SHP77 treated with DMSO at 0.1 percent for 48 hours (cell line): ENCODE results near the gene NOXA1.
"Not testable (repeated sequence)": the region's sequence is repeated elsewhere in the genome, so short reads cannot be mapped to it uniquely, and the experiment has no call there.

Experiments
- DNase-seq: peaks from one replicate; lab custom pipeline; 2025; lab: John Stamatoyannopoulos, UW

Gene NOXA1

DNA sequence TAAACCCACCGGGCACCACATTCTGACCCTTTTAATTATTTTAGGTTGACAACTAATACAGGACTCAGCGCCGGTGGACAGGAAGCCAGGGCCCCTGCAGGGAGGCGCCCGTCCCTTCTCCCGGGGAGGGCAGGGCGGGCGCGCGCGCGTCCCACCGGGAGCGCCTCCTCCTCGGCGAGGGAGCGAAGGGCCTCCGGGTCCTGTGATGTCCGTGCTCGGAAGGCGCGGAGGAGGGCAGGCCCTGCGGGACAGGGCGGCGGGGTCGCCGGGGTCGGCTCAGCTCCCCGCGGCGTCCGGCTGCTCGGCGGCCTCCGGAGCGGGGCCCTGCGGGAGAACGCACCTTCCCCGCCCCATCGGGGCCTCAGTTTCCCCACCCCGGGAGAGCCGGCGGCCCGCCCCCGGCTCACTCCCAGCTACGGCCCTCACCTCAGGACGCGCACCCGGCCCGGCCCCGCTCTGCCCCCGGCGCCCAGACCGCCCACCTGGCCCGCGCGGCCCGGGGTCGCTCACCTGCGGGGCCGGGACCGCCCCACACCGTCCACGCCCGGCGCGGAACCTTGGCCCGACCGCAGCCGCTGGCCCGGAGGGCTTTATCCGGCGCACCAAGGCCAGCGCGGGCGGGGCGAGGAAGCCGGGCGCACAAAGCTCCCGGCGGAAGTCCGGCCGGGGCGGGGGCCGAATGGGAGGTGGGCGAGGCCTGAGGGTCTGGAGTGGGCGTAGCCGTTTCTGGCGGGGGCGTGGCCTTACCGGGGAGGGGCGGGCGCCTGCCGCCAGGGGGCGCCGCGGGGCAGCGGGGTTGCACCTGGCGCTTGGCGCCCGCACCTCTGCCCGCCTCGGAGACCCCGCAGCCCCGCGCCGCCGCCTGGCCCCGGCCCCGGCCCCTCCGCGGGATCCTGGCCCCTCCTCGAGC is at the start of gene NOXA1, which contains the start of gene EXD3:
Gene NOXA1 (plus strand): TSS at position 790 of the 910 bp plus-strand sequence. CDS start 137 bp downstream, outside the sequence.
Gene EXD3 (minus strand): TSS at position 559 of the 910 bp plus-strand sequence. CDS start 27,805 bp downstream, outside the sequence.
- DNase-seq, result peak; percentile 53

GRCh38 chr9:137373611-137373980 is 49.6 kb upstream of the NOXA1 start:
- no peak for DNase-seq

DNA sequence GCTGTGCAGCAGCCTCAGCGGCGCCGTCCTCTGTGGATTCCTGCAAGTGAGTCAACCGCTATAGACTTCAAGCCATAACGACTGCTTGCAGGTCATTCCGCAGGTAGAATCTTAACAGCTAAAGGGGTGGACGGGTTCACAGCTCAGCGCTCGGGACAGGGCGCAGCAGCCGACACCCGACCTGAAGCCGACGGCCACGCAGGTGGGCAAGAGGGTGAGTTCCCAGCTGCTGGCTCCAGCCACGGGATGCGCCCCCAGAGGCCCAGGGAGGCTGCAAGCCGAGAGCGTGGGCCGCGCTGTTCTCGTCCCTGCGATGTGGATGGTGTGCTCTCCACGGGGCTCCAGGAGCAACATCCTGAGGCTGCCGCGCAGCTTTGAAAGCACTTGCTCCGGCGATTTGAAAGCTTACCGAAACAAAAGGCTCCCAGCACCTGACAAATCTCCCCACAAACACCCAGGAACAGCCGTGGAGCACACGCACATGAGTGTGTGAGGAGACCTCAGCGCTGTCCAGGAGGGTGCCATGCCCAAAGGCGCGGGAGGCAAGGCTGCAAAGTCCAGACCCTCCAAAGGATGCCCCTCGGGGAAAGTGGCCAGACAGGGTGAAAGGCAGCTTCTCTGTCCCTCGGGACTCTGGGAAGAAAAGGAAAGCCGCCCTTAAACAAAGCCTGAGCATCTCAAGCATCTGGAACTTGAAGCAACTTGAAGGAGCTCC is 48.9 kb upstream of the NOXA1 start:
- DNase-seq, result no peak

GRCh38 chr9:137375321-137376058 is 47.7 kb upstream of the NOXA1 start:
- no peak for DNase-seq

GRCh38 chr9:137376386-137376785 is 46.8 kb upstream of the NOXA1 start:
- no peak for DNase-seq

GRCh38 chr9:137378688-137379410 is 44.3 kb upstream of the NOXA1 start:
- DNase-seq, result not testable (repeated sequence)

DNA sequence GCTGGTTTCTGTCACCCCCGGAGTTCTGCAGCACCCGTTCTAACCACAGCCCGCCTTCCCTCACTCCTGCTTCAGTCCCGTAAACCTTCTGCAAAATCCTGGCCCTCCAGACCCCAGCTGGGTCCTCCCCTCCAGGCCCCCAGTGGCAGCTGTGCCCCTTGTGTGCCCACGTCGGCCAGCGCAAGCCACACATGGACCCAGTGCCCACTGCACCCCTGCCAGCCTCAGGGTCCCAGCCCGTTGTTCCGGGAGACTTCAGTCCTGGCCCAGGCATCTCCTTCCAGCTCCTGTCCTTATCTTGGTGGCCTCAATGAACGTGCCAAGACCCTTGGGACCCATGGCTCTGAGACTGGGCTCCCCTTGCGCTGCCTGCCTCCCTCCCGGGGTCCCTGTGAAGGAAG is 43.4 kb upstream of the NOXA1 start:
- DNase-seq, result no peak

- DNase-seq, result no peak
These were observed 43.0 kb upstream of the NOXA1 start for GRCh38 chr9:137380171-137380570.

DNA sequence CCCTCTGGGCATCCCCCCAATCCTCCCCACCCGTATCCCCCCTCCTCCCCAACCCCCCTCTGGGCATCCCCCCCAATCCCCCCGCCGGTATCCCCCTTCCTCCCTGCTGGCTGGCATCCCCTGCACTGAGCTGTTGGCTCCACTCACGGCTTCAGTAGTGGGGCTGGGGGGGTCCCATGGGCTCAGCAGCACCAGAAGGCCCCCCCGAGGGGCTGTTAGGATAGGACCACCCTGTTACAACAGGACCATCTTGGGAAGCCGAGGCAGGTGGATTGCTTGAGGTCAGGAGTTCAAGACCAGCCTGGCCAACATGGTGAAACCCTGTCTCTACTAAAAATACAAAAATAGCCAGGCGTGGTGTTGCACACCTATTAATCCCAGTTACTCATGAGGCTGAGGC is 42.6 kb upstream of the NOXA1 start:
- no peak for DNase-seq

- no peak for DNase-seq
These were observed 41.4 kb upstream of the NOXA1 start for GRCh38 chr9:137381501-137382443.

DNA sequence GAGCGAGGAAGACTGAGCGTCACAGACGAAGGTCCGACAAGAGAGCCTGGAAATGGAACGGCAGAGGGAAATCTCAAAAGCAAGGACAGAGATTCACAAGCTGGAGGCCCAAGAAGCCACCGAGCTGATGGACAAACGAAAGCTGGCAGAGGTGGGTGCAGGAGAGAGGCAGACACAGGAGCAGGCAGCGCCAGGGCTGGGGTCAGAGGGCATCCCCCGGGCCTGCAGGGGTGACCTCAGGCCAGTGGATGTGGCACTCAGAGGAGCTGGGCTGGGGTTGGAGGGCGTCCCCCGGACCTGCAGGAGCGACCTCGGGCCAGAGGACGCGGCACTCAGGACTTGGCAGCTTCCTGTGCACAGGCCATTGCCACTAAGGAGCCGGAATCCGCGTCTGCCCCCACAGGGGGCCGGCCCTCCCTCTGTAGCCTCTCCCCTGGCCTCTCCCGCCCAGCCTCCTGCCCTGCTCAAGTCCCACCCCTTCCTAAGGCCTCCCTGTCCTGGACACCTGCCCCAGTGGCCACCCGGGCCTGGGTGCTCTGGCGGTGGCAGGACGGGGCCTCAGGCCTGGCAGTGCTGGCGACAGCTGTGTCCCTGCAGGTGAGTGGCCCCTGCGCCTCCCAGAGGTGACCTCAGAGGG is 40.6 kb upstream of the NOXA1 start:
- DNase-seq, result peak; percentile 42

GRCh38 chr9:137383081-137383783 is 40.0 kb upstream of the NOXA1 start:
- peak; percentile 27 for DNase-seq

DNA sequence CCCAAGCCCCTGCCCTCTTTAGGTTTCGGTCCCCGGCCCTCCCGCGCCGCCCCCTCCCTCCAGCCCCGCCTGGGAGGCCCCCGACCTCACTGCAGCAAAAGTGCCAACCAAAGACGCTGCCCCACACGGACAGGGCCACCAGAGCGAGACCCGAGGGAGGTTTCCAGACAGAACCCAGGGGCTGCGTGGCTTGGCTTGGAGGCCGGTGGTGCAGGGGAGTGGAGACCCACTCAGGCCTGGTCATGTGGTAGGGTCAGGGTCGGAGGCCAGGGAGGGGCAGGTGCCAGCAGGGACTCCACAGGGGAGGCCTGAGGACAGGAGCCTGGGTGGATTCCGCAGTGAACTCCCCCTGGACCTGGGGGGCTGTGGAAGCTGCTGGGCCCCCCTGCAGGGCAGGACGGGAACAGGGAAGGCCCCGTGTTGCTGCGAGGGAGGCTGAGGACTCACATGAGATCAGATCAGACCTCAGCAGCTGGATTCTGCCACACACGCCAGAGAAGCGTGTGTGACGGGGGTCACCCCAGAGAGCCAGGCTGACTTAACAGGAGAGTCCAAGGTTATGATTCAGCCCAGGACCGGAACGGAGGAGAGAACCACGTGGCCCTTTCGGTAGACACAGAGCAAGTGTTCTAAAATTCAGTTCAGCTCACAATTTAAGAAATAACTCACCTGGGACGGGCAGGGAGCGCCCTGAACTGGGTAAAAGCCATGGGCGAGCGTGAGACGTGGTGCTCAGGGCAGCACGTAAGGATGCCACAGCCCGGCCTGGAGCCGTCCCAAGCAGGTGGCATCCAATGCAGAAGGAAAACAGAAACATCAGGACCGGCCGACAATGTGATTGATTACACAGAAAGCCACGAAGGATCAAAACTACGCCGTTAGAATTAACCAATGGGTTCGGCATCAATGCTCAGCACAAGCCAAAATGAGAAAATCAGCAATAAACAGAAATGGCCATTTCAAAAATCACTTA is 39.1 kb upstream of the NOXA1 start:
- no peak for DNase-seq

DNA sequence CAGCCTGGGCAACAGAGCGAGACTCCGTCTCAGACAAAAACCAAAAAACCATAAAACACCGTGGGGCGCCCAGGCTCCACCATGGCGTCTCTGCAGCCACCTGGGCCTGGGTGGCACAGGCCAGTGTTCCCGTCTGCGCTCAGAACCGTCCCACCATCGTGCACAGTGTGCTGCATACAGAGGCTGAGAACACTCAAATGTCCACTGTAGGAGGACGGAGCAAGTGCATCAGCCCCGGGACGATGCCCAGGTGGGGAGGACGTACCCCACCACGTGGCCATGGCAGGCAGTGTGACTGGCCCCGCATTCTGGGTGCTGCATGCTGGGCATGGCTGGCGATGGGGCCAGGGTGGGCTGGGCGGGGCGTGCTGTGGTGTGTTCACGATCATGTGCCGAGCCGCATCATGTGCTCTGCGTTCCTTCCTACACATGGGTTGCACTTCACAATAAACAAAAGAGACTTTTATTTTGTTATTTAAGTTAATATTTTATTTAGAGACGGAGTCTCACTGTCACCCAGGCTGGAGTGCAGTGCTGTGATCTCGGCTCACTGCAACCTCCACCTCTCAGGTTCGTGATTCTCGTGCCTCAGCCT is 38.0 kb upstream of the NOXA1 start:
- DNase-seq, result no peak

DNA sequence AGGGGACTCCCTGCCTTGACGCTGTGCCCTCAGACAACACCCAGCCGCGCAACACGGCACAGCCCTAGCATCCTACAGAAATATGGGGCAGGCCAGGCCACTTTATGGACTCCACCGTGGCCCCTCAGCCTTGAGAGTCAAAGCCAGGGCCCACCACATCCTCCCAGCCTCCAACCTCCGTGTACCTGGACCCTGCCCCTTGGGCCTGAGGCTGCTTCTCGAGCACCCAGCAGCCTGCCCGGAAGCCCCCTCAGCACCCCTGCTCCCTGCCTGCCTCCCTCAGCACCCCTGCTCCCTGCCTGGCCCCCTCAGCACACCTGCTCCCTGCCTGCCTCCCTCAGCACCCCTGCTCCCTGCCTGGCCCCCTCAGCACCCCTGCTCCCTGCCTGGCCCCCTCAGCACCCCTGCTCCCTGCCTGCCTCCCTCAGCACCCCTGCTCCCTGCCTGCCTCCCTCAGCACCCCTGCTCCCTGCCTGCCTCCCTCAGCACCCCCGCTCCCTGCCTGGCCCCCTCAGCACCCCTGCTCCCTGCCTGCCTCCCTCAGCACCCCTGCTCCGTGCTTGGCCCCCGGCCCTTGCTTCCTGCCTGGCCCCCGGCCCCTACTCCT is 36.6 kb upstream of the NOXA1 start:
- not testable (repeated sequence) for DNase-seq

DNA sequence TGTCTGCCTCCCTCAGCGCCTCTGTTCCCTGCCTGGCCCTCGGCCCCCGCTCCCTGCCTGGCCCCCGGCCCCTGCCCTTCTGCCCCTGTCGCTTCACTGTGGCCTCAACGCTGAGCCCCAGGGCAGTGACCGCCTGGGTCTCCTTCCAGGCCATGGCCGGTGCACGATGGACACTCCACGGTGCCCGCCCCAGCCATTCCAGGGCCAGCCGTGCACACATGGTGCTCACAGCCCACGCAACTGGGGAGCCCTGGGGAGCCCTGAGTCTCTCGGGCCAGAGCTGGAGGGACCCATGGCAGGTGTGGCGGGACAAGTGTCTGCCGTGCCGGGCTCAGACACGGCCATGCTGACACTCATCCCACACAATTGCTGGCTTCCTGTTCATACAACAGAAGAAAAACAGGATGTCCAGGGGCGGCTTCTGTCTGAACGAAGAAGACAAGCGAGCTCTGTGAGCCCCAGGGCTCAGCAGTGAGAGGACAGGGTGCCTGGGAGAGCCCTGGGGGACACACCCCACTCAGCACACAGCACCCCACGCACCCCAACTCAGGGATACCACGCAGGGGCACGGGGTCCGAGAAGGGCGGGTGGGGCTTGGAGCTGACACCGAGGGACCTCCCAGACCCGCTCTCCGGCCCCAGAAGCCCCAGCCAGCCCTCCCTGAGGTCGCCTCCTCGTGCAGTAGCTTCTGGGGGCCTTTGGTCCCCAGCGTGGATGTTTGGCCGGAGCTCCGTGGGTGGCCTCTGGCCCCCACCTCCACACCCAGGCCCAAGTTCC is 35.9 kb upstream of the NOXA1 start:
- no peak for DNase-seq
